Esophagus muscularis mucosa (tissue), 4 donors: ENCODE measurements around the gene TYSND1.

Experiments
- EP300 ChIP-seq: sonication (generic); formaldehyde crosslinking; IDR thresholded peaks from one replicate; pipeline ENCODE4 v1.6.1; 2017; ENCODE audit warnings: antibody characterized with exemption
- POLR2A ChIP-seq: fragments of 450-650 bp; IDR thresholded peaks from one replicate; pipeline ENCODE4 v1.6.1; 2017; ENCODE audit warnings: antibody characterized with exemption, moderate library complexity, mild to moderate bottlenecking, low read depth
- POLR2AphosphoS5 ChIP-seq, 2 donors: sonication (generic); formaldehyde crosslinking; IDR thresholded peaks; one replicate each; pipeline ENCODE4 v1.6.1; 2017; ENCODE audit warnings: antibody characterized with exemption in 2 of 2
- TF ChIP-seq, protein P1 (sequence below), 3 experiments: fragments of 200-600 bp in 2 of 3; fragments of 450-650 bp in 1 of 3; sonication (generic) in 2 of 3; IDR thresholded peaks; one replicate each; pipeline ENCODE4 v1.5.1; 2017 to 2019; ENCODE audit warnings: antibody characterized with exemption in 3 of 3, mild to moderate bottlenecking in 2 of 3, moderate library complexity in 1 of 3

- TF ChIP-seq POLR2A (no peak), POLR2AphosphoS5 (IDR thresholded peaks at IDR 0.05) (no peak), EP300 (no peak)
- TF ChIP-seq, protein P1, sequence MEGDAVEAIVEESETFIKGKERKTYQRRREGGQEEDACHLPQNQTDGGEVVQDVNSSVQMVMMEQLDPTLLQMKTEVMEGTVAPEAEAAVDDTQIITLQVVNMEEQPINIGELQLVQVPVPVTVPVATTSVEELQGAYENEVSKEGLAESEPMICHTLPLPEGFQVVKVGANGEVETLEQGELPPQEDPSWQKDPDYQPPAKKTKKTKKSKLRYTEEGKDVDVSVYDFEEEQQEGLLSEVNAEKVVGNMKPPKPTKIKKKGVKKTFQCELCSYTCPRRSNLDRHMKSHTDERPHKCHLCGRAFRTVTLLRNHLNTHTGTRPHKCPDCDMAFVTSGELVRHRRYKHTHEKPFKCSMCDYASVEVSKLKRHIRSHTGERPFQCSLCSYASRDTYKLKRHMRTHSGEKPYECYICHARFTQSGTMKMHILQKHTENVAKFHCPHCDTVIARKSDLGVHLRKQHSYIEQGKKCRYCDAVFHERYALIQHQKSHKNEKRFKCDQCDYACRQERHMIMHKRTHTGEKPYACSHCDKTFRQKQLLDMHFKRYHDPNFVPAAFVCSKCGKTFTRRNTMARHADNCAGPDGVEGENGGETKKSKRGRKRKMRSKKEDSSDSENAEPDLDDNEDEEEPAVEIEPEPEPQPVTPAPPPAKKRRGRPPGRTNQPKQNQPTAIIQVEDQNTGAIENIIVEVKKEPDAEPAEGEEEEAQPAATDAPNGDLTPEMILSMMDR (IDR thresholded peaks at IDR 0.05), result no peak
Observed at GRCh38 chr10:70142555-70142954, 3.9 kb downstream of the TYSND1 start.
